ENCODE data around the gene WFDC1. TPM values are rescaled to one million over a fixed set of nuclear protein-coding genes. Genes with fewer than 3 reads are reported as not detected.
"Not testable (repeated sequence)": the region's sequence is repeated elsewhere in the genome, so short reads cannot be mapped to it uniquely, and the experiment has no call there.

Gene WFDC1
- total RNA-seq, 1 donor from 2014 or later, result not detected

DNA sequence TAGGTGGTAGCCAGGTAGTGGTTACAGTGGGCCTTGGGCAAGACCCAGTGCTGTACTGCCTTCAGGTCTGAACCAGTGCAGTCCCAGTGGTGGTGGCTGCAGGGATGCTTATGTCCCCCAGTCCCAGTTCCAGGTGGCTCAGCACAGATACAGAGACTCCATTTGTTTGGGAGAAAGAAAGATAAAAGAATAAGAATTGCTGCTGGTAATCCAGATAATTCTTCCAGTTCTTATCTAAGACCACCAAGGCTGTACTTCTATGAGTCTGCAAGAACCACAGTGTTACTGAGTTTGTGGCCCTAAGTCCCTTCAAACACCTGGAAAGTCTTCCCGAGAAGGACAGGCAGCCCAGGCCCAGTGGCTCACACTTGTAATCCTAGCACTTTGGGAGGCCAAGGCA is 39.8 kb downstream of the WFDC1 start:
- peaks cover 7% of the 10 kb centered on the region for H3K27me3 Mint-ChIP-seq (ENCODE audit: insufficient read depth, low read depth)
- TF ChIP-seq, protein P1, sequence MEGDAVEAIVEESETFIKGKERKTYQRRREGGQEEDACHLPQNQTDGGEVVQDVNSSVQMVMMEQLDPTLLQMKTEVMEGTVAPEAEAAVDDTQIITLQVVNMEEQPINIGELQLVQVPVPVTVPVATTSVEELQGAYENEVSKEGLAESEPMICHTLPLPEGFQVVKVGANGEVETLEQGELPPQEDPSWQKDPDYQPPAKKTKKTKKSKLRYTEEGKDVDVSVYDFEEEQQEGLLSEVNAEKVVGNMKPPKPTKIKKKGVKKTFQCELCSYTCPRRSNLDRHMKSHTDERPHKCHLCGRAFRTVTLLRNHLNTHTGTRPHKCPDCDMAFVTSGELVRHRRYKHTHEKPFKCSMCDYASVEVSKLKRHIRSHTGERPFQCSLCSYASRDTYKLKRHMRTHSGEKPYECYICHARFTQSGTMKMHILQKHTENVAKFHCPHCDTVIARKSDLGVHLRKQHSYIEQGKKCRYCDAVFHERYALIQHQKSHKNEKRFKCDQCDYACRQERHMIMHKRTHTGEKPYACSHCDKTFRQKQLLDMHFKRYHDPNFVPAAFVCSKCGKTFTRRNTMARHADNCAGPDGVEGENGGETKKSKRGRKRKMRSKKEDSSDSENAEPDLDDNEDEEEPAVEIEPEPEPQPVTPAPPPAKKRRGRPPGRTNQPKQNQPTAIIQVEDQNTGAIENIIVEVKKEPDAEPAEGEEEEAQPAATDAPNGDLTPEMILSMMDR (IDR thresholded peaks at IDR 0.05), result no peak
- TF ChIP-seq EZH2 (IDR thresholded peaks at IDR 0.05) (no peak), EZH2phosphoT487 (IDR thresholded peaks at IDR 0.05) (no peak)
- Histone ChIP-seq H3K9ac (no peak overlapping the region), H3K9me3 (ENCODE audit: low read depth) (no peaks in the 10 kb centered on the region), H3K4me3 (no peak overlapping the region), H3F3A (ENCODE audit: low read depth) (no peaks in the 10 kb centered on the region), H3K36me3 (no peaks in the 10 kb centered on the region), H2AFZ (replicated peaks) (no peak overlapping the region), H3K4me1 (no peaks in the 10 kb centered on the region), H3K4me2 (no peak overlapping the region), H3K79me2 (ENCODE audit: low read depth) (no peaks in the 10 kb centered on the region), H4K20me1 (ENCODE audit: low read depth) (no peaks in the 10 kb centered on the region), H3K27ac (no peak overlapping the region), H3K27me3 (no peaks in the 10 kb centered on the region)
- DNase-seq (ENCODE audit: low spot score), result no peak
- peaks cover 4% of the 10 kb centered on the region for H3K4me1 Mint-ChIP-seq
- H3K36me3 Mint-ChIP-seq, result no peaks in the 10 kb centered on the region
- H3K9me3 Mint-ChIP-seq, result peaks cover 18% of the 10 kb centered on the region
- H3K27ac Mint-ChIP-seq, result no peak overlapping the region
- no peak overlapping the region for H3K4me3 Mint-ChIP-seq

DNA sequence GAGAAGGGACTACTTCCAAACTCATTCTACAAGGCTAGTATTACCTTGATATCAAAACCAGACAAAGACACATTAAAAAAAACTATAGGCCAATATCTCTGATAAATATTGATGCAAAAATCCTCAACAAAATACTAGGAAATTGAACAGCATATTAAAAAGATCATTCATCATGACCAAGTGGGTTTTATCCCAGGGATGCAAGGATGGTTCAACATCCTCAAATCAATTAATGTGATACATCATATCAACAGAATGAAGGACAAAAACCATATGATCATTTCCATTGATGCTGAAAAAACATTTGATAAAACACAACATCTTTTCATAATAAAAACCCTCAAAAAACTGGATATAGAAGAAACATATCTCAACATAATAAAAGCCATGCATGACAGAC is 42.6 kb downstream of the WFDC1 start:
- H3K27me3 Mint-ChIP-seq (ENCODE audit: insufficient read depth, low read depth); H4K20me1 ChIP-seq (ENCODE audit: low read depth); H3K4me1 Mint-ChIP-seq; H3K27ac Mint-ChIP-seq; H3K36me3 ChIP-seq; H3K4me2 ChIP-seq; H3K27ac ChIP-seq; H3K4me3 ChIP-seq; DNase-seq (ENCODE audit: low spot score); H3K9me3 ChIP-seq (ENCODE audit: low read depth); H3F3A ChIP-seq (ENCODE audit: low read depth); H3K36me3 Mint-ChIP-seq; H3K4me1 ChIP-seq; H3K4me3 Mint-ChIP-seq; H3K9ac ChIP-seq; H3K79me2 ChIP-seq (ENCODE audit: low read depth); H3K27me3 ChIP-seq; H2AFZ ChIP-seq (replicated peaks): not testable (repeated sequence)
- H3K9me3 Mint-ChIP-seq, result peaks cover 18% of the 10 kb centered on the region

GRCh38 chr16:84339311-84339710 is 44.6 kb downstream of the WFDC1 start:
- Histone ChIP-seq H3K27ac (no peak overlapping the region), H2AFZ (replicated peaks) (no peak overlapping the region), H4K20me1 (ENCODE audit: low read depth) (no peaks in the 10 kb centered on the region), H3K9ac (no peak overlapping the region), H3K79me2 (ENCODE audit: low read depth) (no peaks in the 10 kb centered on the region), H3K27me3 (no peaks in the 10 kb centered on the region), H3K4me2 (no peak overlapping the region), H3K4me1 (no peaks in the 10 kb centered on the region), H3K36me3 (no peaks in the 10 kb centered on the region), H3K9me3 (ENCODE audit: low read depth) (no peaks in the 10 kb centered on the region), H3K4me3 (no peak overlapping the region), H3F3A (ENCODE audit: low read depth) (no peaks in the 10 kb centered on the region)
- H3K4me1 Mint-ChIP-seq, result no peaks in the 10 kb centered on the region
- H3K36me3 Mint-ChIP-seq, result no peaks in the 10 kb centered on the region
- peaks cover 2% of the 10 kb centered on the region for H3K27me3 Mint-ChIP-seq (ENCODE audit: insufficient read depth, low read depth)
- peaks cover 18% of the 10 kb centered on the region for H3K9me3 Mint-ChIP-seq
- TF ChIP-seq, protein P1 (IDR thresholded peaks at IDR 0.05), result no peak
- TF ChIP-seq EZH2 (IDR thresholded peaks at IDR 0.05), result no peak
- TF ChIP-seq EZH2phosphoT487 (IDR thresholded peaks at IDR 0.05), result no peak
- H3K4me3 Mint-ChIP-seq, result no peak overlapping the region
- no peak for DNase-seq (ENCODE audit: low spot score)
- peak overlapping the region; percentile 26 for H3K27ac Mint-ChIP-seq

DNA sequence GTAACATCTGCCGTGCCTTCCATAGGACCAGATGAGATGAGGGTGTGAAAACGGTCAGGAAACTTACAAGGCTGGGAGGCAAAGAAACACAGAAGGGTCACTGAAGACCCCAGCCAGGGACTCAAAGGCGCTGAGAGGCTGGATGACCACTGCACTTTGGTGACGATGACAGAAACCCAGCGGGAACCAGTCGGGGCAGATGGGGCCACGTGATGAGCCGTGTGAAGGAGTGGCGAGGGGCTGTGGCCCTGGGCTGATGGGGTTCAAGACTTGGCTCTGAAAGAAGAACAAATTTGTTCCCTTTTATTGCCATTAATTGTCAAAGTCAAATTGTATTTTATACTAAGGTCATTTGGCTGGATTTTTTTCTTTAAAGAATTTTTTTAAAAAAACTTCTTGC is 45.1 kb downstream of the WFDC1 start:
- no peak for TF ChIP-seq EZH2 (IDR thresholded peaks at IDR 0.05)
- TF ChIP-seq, protein P1 (IDR thresholded peaks at IDR 0.05), result no peak
- TF ChIP-seq EZH2phosphoT487 (IDR thresholded peaks at IDR 0.05), result no peak
- Histone ChIP-seq H3K36me3 (no peaks in the 10 kb centered on the region), H3K4me1 (no peaks in the 10 kb centered on the region), H3F3A (ENCODE audit: low read depth) (no peaks in the 10 kb centered on the region), H2AFZ (replicated peaks) (no peak overlapping the region), H3K27ac (no peak overlapping the region), H4K20me1 (ENCODE audit: low read depth) (no peaks in the 10 kb centered on the region), H3K4me3 (no peak overlapping the region), H3K4me2 (no peak overlapping the region), H3K9me3 (ENCODE audit: low read depth) (no peaks in the 10 kb centered on the region), H3K79me2 (ENCODE audit: low read depth) (no peaks in the 10 kb centered on the region), H3K27me3 (no peaks in the 10 kb centered on the region), H3K9ac (no peak overlapping the region)
- Mint-ChIP-seq H3K4me3 (no peak overlapping the region), H3K27ac (peak overlapping the region; percentile 26), H3K4me1 (no peaks in the 10 kb centered on the region), H3K36me3 (no peaks in the 10 kb centered on the region), H3K27me3 (ENCODE audit: insufficient read depth, low read depth) (peaks cover 2% of the 10 kb centered on the region), H3K9me3 (peaks cover 18% of the 10 kb centered on the region)
- no peak for DNase-seq (ENCODE audit: low spot score)

Data from neural progenitor cell (in vitro differentiated cells).